ENCODE data around the gene ART1. TPM values are rescaled to one million over a fixed set of nuclear protein-coding genes. Genes with fewer than 3 reads are reported as not detected.

The ART1 gene
- total RNA-seq, 2 donors from 2014 or later, result not detected

Other genes starting within 250 kb of the ART1 start
- gene ART5, start 3.1 kb upstream of the ART1 start, total RNA-seq, result not detected
- gene CHRNA10, start 26.3 kb downstream of the ART1 start, total RNA-seq, result 1 to 10 TPM in 1 of 2 donors, under 1 TPM in 1; 0.82 to 1.2 TPM
- 100 to 1,000 TPM; 120 to 128 TPM for gene NUP98, start 152.4 kb downstream of the ART1 start, total RNA-seq
- gene PGAP2, start 163.4 kb downstream of the ART1 start, total RNA-seq, result 10 to 100 TPM; 17.8 to 19.3 TPM
- 100 to 1,000 TPM; 114 to 123 TPM for gene RHOG, start 195.8 kb downstream of the ART1 start, total RNA-seq
- gene STIM1, start 210.5 kb downstream of the ART1 start, total RNA-seq, result 100 to 1,000 TPM; 115 to 125 TPM